ENCODE results near the gene TMEM91.

Gene TMEM91

GRCh38 chr19:41376241-41376997 lies at the start of gene TMEM91:
TMEM91 (plus strand) TSS chr19:41376533; CDS start chr19:41378310, 1,777 bp downstream.
- TF ChIP-seq CTCF (IDR thresholded peaks at IDR 0.05) = no peak

GRCh38 chr19:41327076-41327575 lies 49.2 kb upstream of the TMEM91 start:
- no peak for TF ChIP-seq CTCF (IDR thresholded peaks at IDR 0.05)

GRCh38 chr19:41327576-41328156 lies 48.7 kb upstream of the TMEM91 start:
- no peak for TF ChIP-seq CTCF (IDR thresholded peaks at IDR 0.05)

GRCh38 chr19:41328157-41328841 lies 48.0 kb upstream of the TMEM91 start:
- no peak for TF ChIP-seq CTCF (IDR thresholded peaks at IDR 0.05)

- no peak for TF ChIP-seq CTCF (IDR thresholded peaks at IDR 0.05)
These were observed 47.5 kb upstream of the TMEM91 start for GRCh38 chr19:41328842-41329225.

- TF ChIP-seq CTCF (IDR thresholded peaks at IDR 0.05) = no peak
These were observed 45.9 kb upstream of the TMEM91 start for GRCh38 chr19:41330481-41330880.

GRCh38 chr19:41330946-41331678 lies 45.2 kb upstream of the TMEM91 start:
- TF ChIP-seq CTCF (IDR thresholded peaks at IDR 0.05) = no peak
